ENCODE measurements around the gene ACSS3.

Gene ACSS3

GRCh38 chr12:81224626-81225025 is 146.7 kb downstream of the ACSS3 start:
- DNase-seq (ENCODE audit: low spot score): no peak

- DNase-seq (ENCODE audit: low spot score): no peak
Observed at GRCh38 chr12:81229759-81230158, 151.9 kb downstream of the ACSS3 start.

- DNase-seq (ENCODE audit: low spot score): no peak
Observed at GRCh38 chr12:81231574-81232368, 153.9 kb downstream of the ACSS3 start.

GRCh38 chr12:81245458-81245857 is 167.6 kb downstream of the ACSS3 start:
- no peak for DNase-seq (ENCODE audit: low spot score)

- no peak for DNase-seq (ENCODE audit: low spot score)
Observed at GRCh38 chr12:81245907-81246570, 168.2 kb downstream of the ACSS3 start.

- no peak for DNase-seq (ENCODE audit: low spot score)
Observed at GRCh38 chr12:81249976-81250375, 172.1 kb downstream of the ACSS3 start.

- DNase-seq (ENCODE audit: low spot score): no peak
Observed at GRCh38 chr12:81252228-81252627, 174.3 kb downstream of the ACSS3 start.

GRCh38 chr12:81253360-81253759 is 175.5 kb downstream of the ACSS3 start:
- DNase-seq (ENCODE audit: low spot score): no peak

- no peak for DNase-seq (ENCODE audit: low spot score)
Observed at GRCh38 chr12:81255456-81255855, 177.6 kb downstream of the ACSS3 start.

GRCh38 chr12:81255947-81256346 is 178.1 kb downstream of the ACSS3 start:
- no peak for DNase-seq (ENCODE audit: low spot score)

- peak; percentile 9 for DNase-seq (ENCODE audit: low spot score)
Observed at GRCh38 chr12:81257947-81258551, 180.2 kb downstream of the ACSS3 start.

- no peak for DNase-seq (ENCODE audit: low spot score)
Observed at GRCh38 chr12:81259360-81259759, 181.5 kb downstream of the ACSS3 start.

GRCh38 chr12:81261508-81262207 is 183.8 kb downstream of the ACSS3 start:
- no peak for DNase-seq (ENCODE audit: low spot score)

GRCh38 chr12:81263072-81263471 is 185.2 kb downstream of the ACSS3 start:
- no peak for DNase-seq (ENCODE audit: low spot score)

GRCh38 chr12:81270385-81270784 is 192.5 kb downstream of the ACSS3 start:
- no peak for DNase-seq (ENCODE audit: low spot score)

GRCh38 chr12:81274637-81275529 is 197.0 kb downstream of the ACSS3 start:
- DNase-seq (ENCODE audit: low spot score): no peak

GRCh38 chr12:81284137-81284536 is 206.3 kb downstream of the ACSS3 start:
- DNase-seq (ENCODE audit: low spot score): no peak

- DNase-seq (ENCODE audit: low spot score): no peak
Observed at GRCh38 chr12:81288651-81289050, 210.8 kb downstream of the ACSS3 start.

- no peak for DNase-seq (ENCODE audit: low spot score)
Observed at GRCh38 chr12:81294325-81295190, 216.7 kb downstream of the ACSS3 start.

- no peak for DNase-seq (ENCODE audit: low spot score)
Observed at GRCh38 chr12:81295251-81295650, 217.4 kb downstream of the ACSS3 start.

Measured in AG08396 (cell line).